ENCODE measurements around the gene C1QTNF12.

- no peak for TF ChIP-seq ZNF384 (IDR thresholded peaks at IDR 0.05)
- TF ChIP-seq CTBP1 (IDR thresholded peaks at IDR 0.05; ENCODE audit: borderline replicate concordance): no peak
- TF ChIP-seq SP1 (IDR thresholded peaks at IDR 0.05): no peak
- no peak for TF ChIP-seq FOXK2 (IDR thresholded peaks at IDR 0.05)
- no peak for TF ChIP-seq FOXM1 (IDR thresholded peaks at IDR 0.05; ENCODE audit: borderline replicate concordance)
- TF ChIP-seq ARNT (IDR thresholded peaks at IDR 0.05): no peak
- no peak for TF ChIP-seq ELF4 (IDR thresholded peaks at IDR 0.05)
- no peak for TF ChIP-seq SUZ12 (IDR thresholded peaks at IDR 0.05)
- TF ChIP-seq BHLHE40 (IDR thresholded peaks at IDR 0.05; ENCODE audit: borderline replicate concordance): no peak
- TF ChIP-seq FOXA1 (IDR thresholded peaks at IDR 0.05): no peak
- TF ChIP-seq TARDBP (IDR thresholded peaks at IDR 0.05): no peak
Observed at GRCh38 chr1:1247341-1247913, 905 bp upstream of the C1QTNF12 start.

Measured in HEK293T (cell line).